Liver (tissue), 3 donors: ENCODE measurements around the gene PHF20.

Experiments used
- CTCF ChIP-seq: fragments of 150-350 bp; IDR thresholded peaks from 2 replicates; pipeline ENCODE4 v1.5.1; 2017; ENCODE audit warnings: improper control_type of control experiment, low read depth, low read length; ENCODE audit not compliant: missing input control
- FOXA1 ChIP-seq: IDR thresholded peaks from 2 replicates; pipeline ENCODE4 v1.6.1; 2016; ENCODE audit warnings: antibody characterized with exemption
- GABPA ChIP-seq, 2 donors: IDR thresholded peaks in 1 of 2; conservative IDR thresholded peaks in 1 of 2; 2 replicates each; pipeline ENCODE4 v1.6.1; 2016; ENCODE audit warnings: antibody characterized with exemption in 2 of 2, mild to moderate bottlenecking in 1 of 2, moderate library complexity in 1 of 2
- RAD21 ChIP-seq, 2 donors: IDR thresholded peaks; 2 replicates each; pipeline ENCODE4 v1.6.1; 2016; ENCODE audit warnings: antibody characterized with exemption in 2 of 2, mild to moderate bottlenecking in 2 of 2
- REST ChIP-seq: IDR thresholded peaks from 2 replicates; pipeline ENCODE4 v1.6.1; 2016; ENCODE audit warnings: antibody characterized with exemption, mild to moderate bottlenecking
- YY1 ChIP-seq: IDR thresholded peaks from 2 replicates; pipeline ENCODE4 v1.6.1; 2016; ENCODE audit warnings: antibody characterized with exemption, mild to moderate bottlenecking
- donor health status: healthy.
- donor health status: healthy.

DNA sequence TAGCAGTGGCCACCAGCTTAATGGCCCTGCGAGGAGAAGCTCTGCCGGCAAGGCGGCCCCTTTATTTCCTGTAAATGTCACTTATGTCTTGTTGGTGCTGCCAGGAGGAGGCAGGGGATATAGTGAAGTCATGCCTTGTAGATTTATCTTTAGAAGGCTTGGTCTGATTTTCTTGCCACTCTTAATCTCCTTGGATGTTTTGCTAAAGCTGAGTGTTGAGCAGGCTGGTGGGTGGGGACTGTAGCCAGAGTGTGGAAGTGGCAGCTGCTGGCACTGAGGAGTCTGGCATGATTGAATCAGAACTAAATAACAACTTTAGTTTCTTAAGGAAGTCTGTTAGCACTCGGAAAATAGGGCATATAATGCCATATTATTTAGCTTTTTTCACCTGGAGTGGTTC lies 77.9 kb downstream of the PHF20 start:
- no peak for TF ChIP-seq CTCF
- no peak for TF ChIP-seq YY1
- TF ChIP-seq REST = no peak
- TF ChIP-seq RAD21 (IDR thresholded peaks at IDR 0.05) = no peak
- no peak for TF ChIP-seq FOXA1
- TF ChIP-seq GABPA (IDR thresholded peaks at IDR 0.05 in 1 of 2, conservative IDR thresholded peaks at IDR 0.05 in 1 of 2) = no peak
